Measurements from ENCODE around the gene TBC1D24.

- TF ChIP-seq CTCF (conservative IDR thresholded peaks at IDR 0.05; ENCODE audit: low read depth in 2 of 2), result no peak
- TF ChIP-seq POLR2AphosphoS5 (IDR thresholded peaks at IDR 0.05; ENCODE audit: low read depth), result no peak
- no peak for TF ChIP-seq EZH2 (IDR thresholded peaks at IDR 0.05; ENCODE audit: low read depth, unreplicated experiment)
- TF ChIP-seq CREB1 (CRISPR knock-in tag; IDR thresholded peaks at IDR 0.05; ENCODE audit: low read depth), result no peak
- TF ChIP-seq REST (IDR thresholded peaks at IDR 0.05; ENCODE audit: unreplicated experiment), result no peak
- TF ChIP-seq ETS1 (IDR thresholded peaks at IDR 0.05), result no peak
- TF ChIP-seq EZH2phosphoT487 (IDR thresholded peaks at IDR 0.05; ENCODE audit: unreplicated experiment), result no peak
- no peak for TF ChIP-seq JUNB (IDR thresholded peaks at IDR 0.05; ENCODE audit: unreplicated experiment)
Observed at GRCh38 chr16:2497695-2498484, 23.0 kb downstream of the TBC1D24 start.
